ENCODE measurements around the gene NEUROG3. TPM values are rescaled to one million over a fixed set of nuclear protein-coding genes. Genes with fewer than 3 reads are reported as not detected.

NEUROG3 gene
- total and polyA plus RNA-seq, 10 of the 15 experiments (the other 5 are each of a cell fraction or from before 2014, with no cell fraction given) = not detected

DNA sequence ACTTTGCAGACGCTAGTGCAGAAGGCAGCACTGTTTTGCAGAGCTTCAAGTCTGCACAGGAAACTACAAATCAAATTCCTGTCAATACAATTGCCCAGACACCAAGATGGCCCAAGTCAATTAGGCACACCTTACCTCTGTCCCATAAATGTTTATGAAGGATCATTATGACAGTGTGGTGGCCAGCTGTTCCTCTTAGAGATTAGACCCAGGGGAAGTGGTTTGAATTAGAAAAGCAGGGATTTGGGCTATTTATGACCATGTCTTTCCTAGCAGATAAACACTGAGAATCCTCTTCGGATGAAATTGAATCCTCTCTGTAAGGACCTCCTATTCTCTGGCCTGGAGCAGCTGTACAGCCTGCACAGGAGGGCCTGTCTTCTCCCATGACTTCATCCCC is 9.9 kb upstream of the NEUROG3 start:
- Histone ChIP-seq H3K79me2 (ENCODE audit: control insufficient read depth, insufficient read depth, low read length) (no peaks in the 10 kb centered on the region), H3K4me2 (ENCODE audit: control insufficient read depth, insufficient read depth) (no peak overlapping the region), H3K4me3 (no peak overlapping the region), H3K36me3 (ENCODE audit: control insufficient read depth in 2 of 2, insufficient read depth in 2 of 2, low read length in 1 of 2) (no peaks in the 10 kb centered on the region), H3K27ac (ENCODE audit: control insufficient read depth, insufficient read depth) (no peak overlapping the region), H3K9me3 (replicated peaks; ENCODE audit: control insufficient read depth, insufficient read depth, low read length) (no peaks in the 10 kb centered on the region; the same call in 2 of the 3 replicates), H2AFZ (ENCODE audit: control insufficient read depth, low read depth, low read length) (no peak overlapping the region), H4K20me1 (ENCODE audit: control insufficient read depth, insufficient read depth) (no peaks in the 10 kb centered on the region), H3K4me1 (ENCODE audit: control insufficient read depth, insufficient read depth, low read length) (no peaks in the 10 kb centered on the region), H3K9ac (ENCODE audit: control insufficient read depth, insufficient read depth, low read length) (no peak overlapping the region), H3K27me3 (replicated peaks in 1 of 2; ENCODE audit: control insufficient read depth in 2 of 2, insufficient read depth in 2 of 2, low read length in 1 of 2) (peaks cover 0 to 2% of the 10 kb centered on the region in 2 experiments; a peak in 2 of 4 replicates)
- ChIA-PET POLR2A (no interaction called here), RAD21 (ENCODE audit: unreplicated experiment) (no interaction called here), SMC1A (ENCODE audit: uncharacterized antibody, unreplicated experiment) (interaction anchor here (1.4 kb wide), 1 partner anchor 30 kb away, joined by 3 read pairs; no protein-coding TSS in a partner anchor), CTCF (interaction anchor here (1.4 kb wide), 1 partner anchor 68 kb away, joined by 7 read pairs; no protein-coding TSS in a partner anchor)
- BruUV-seq (replicated peaks) = no TSS peak
- intact Hi-C loops (cut with micrococcal nuclease; ENCODE audit: unreplicated experiment) (no loop called here), in situ Hi-C loops (cut with MboI) (no loop called here)
- 8% methylated on average over 2 of the region's 2 CpGs for WGBS (ENCODE audit: insufficient coverage, insufficient replicate concordance, low lambda C conversion rate, missing lambda C conversion rate)
- FAIRE-seq = no peak
- no peak for ATAC-seq
- no peak for DNase-seq (ENCODE audit: low read depth, low spot score)
- no peak for TF ChIP-seq WRNIP1 (IDR thresholded peaks at IDR 0.05; ENCODE audit: borderline replicate concordance, low read depth, low read length)
- no peak for TF ChIP-seq RCOR1 (conservative IDR thresholded peaks at IDR 0.05; ENCODE audit: low read depth, low read length)
- TF ChIP-seq NR2C2 (IDR thresholded peaks at IDR 0.05; ENCODE audit: borderline replicate concordance, control insufficient read depth, insufficient read length, low read depth) = no peak
- TF ChIP-seq ZNF384 (IDR thresholded peaks at IDR 0.05; ENCODE audit: borderline replicate concordance, low read depth, low read length) = no peak
- TF ChIP-seq BCL11A (IDR thresholded peaks at IDR 0.05; ENCODE audit: low read depth, low read length) = no peak
- no peak for TF ChIP-seq PAX8 (IDR thresholded peaks at IDR 0.05)
- TF ChIP-seq ZNF592 (IDR thresholded peaks at IDR 0.05) = no peak
- TF ChIP-seq BMI1 (IDR thresholded peaks at IDR 0.05; ENCODE audit: borderline replicate concordance) = no peak
- no peak for TF ChIP-seq MTA2 (IDR thresholded peaks at IDR 0.05; ENCODE audit: low read depth)
- TF ChIP-seq GATAD2B (conservative IDR thresholded peaks at IDR 0.05; ENCODE audit: low read depth) = no peak
- TF ChIP-seq ZNF687 (IDR thresholded peaks at IDR 0.05) = no peak
- no peak for TF ChIP-seq CEBPZ (IDR thresholded peaks at IDR 0.05; ENCODE audit: low read depth, low read length)
- TF ChIP-seq POLR2AphosphoS2 (IDR thresholded peaks at IDR 0.05; ENCODE audit: low read depth, low read length) = no peak

Measured in GM12878 (cell line).